Measurements from ENCODE around the gene SRSF11. TPM values are rescaled to one million over a fixed set of nuclear protein-coding genes. Genes with fewer than 3 reads are reported as not detected.
A peak's percentile ranks its signal among the peaks of the same experiment; 100 is the strongest.
"Not testable (repeated sequence)": the region's sequence is repeated elsewhere in the genome, so short reads cannot be mapped to it uniquely, and the experiment has no call there.

The SRSF11 gene
- total RNA-seq, 1 donor from 2014 or later: 146 TPM

- no peak for DNase-seq
Measured at GRCh38 chr1:70204600-70204999, 16.6 kb upstream of the SRSF11 start.

GRCh38 chr1:70205071-70205433, 16.1 kb upstream of the SRSF11 start:
- peaks cover 17% of the 10 kb centered on the region for H3K36me3 ChIP-seq
- no peaks in the 10 kb centered on the region for H3K27me3 ChIP-seq
- DNase-seq: no peak
- peak overlapping the region; percentile 94 for H3K4me3 ChIP-seq
- H3K27ac ChIP-seq: peak overlapping the region; percentile 97
- H3K4me1 ChIP-seq: peaks cover 47% of the 10 kb centered on the region
- no peak for TF ChIP-seq CTCF (IDR thresholded peaks at IDR 0.05)
- intact Hi-C loops (cut with DNase I): no loop called here
- H3K9me3 ChIP-seq: no peaks in the 10 kb centered on the region
- ATAC-seq: no peak

More at GRCh38 chr1:70204600-70204999, 16.6 kb upstream of the SRSF11 start:
- Histone ChIP-seq H3K36me3 (peaks cover 17% of the 10 kb centered on the region), H3K27me3 (no peaks in the 10 kb centered on the region), H3K9me3 (no peaks in the 10 kb centered on the region), H3K27ac (peak overlapping the region; percentile 97), H3K4me3 (peak overlapping the region; percentile 94), H3K4me1 (peaks cover 44% of the 10 kb centered on the region)
- no peak for TF ChIP-seq CTCF (IDR thresholded peaks at IDR 0.05)
- intact Hi-C loops (cut with DNase I): no loop called here
- ATAC-seq: no peak

- peaks cover 50% of the 10 kb centered on the region for H3K4me1 ChIP-seq
- H3K4me3 ChIP-seq: peak within 1 kb of the TSS; percentile 94
- H3K27ac ChIP-seq: peak within 1 kb of the TSS; percentile 97
- H3K9me3 ChIP-seq: no peaks in the 10 kb centered on the region
- H3K36me3 ChIP-seq: peaks cover 17% of the 10 kb centered on the region
- H3K27me3 ChIP-seq: no peaks in the 10 kb centered on the region
- ATAC-seq: peak; percentile 100
- intact Hi-C loops (cut with DNase I): no loop called here
- no peak for TF ChIP-seq CTCF (IDR thresholded peaks at IDR 0.05)
- peak; percentile 98 for DNase-seq
Measured at GRCh38 chr1:70205434-70206118, 15.6 kb upstream of the SRSF11 start, which contains the start of gene LRRC40. Gene LRRC40 (minus strand): TSS chr1:70205579. CDS start chr1:70205540, 39 bp downstream.

- Histone ChIP-seq H3K36me3 (peaks cover 17% of the 10 kb centered on the region), H3K4me3 (peak overlapping the region; percentile 94), H3K4me1 (peaks cover 50% of the 10 kb centered on the region), H3K27ac (peak overlapping the region; percentile 97)
- DNase-seq; H3K27me3 ChIP-seq; H3K9me3 ChIP-seq; intact Hi-C loops (cut with DNase I); ATAC-seq: not testable (repeated sequence)
Measured at GRCh38 chr1:70206833-70207232, 14.3 kb upstream of the SRSF11 start.

GRCh38 chr1:70207492-70207891, 13.7 kb upstream of the SRSF11 start:
- Histone ChIP-seq H3K27ac (no peak overlapping the region), H3K36me3 (peaks cover 20% of the 10 kb centered on the region), H3K4me3 (no peak overlapping the region), H3K27me3 (no peaks in the 10 kb centered on the region), H3K4me1 (peaks cover 50% of the 10 kb centered on the region), H3K9me3 (no peaks in the 10 kb centered on the region)
- DNase-seq (no peak), ATAC-seq (no peak)
- TF ChIP-seq CTCF (IDR thresholded peaks at IDR 0.05): no peak
- intact Hi-C loops (cut with DNase I): no loop called here

GRCh38 chr1:70208292-70208691, 12.9 kb upstream of the SRSF11 start:
- no peak for ATAC-seq
- Histone ChIP-seq H3K9me3 (no peaks in the 10 kb centered on the region), H3K4me3 (no peak overlapping the region), H3K4me1 (peaks cover 48% of the 10 kb centered on the region), H3K27ac (no peak overlapping the region), H3K36me3 (peaks cover 26% of the 10 kb centered on the region), H3K27me3 (no peaks in the 10 kb centered on the region)
- no peak for DNase-seq
- intact Hi-C loops (cut with DNase I): no loop called here
- no peak for TF ChIP-seq CTCF (IDR thresholded peaks at IDR 0.05)

Measured in upper lobe of right lung (tissue), 1 donor.